ENCODE measurements around the gene NPAS3.

DNA sequence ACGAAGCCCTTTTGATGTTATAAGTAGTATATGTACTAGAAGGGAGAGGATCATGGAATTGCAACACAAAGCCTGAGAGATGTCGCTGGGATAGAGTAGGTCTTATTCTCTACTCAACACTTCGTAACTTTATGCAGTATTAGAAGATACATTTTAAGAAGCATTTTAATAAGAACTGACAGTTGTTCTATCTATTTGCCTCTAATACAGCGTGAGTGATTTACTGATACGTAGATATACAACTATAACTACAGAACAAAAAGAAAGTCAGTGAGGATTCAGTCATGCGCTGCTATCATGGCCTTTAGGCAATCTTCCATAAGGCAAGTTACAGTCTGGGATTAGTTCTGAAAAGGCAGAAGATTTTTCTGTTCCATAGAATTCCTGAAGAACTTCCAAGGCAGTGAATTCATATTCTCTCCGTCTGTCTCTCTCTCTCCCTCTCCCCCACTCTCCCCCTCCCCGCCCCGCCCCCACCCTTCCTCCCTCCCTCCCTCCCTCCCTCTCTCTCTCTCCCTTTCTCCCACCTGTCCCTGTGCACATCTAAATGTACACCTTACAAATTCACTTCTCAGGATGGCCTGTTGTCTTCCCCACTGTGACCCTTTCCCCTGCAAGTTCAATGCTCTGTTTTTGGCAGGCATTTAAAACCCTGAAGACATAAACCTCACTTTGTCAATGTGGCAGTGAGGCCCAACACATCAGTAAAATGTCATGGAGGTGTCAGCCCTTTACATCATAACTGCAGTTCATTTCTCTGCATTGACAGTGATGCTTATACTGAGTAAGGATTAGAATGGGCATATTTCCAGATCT, 541.6 kb downstream of the NPAS3 start:
- TF ChIP-seq ATF3 (IDR thresholded peaks at IDR 0.05): no peak
- TF ChIP-seq CTCF (IDR thresholded peaks at IDR 0.05; ENCODE audit: low read depth, low read length, missing input control): no peak
- TF ChIP-seq JUND (IDR thresholded peaks at IDR 0.05): no peak

Measured in liver (tissue), 3 donors.